OCI-LY7 (cell line): ENCODE results near the gene RASSF9. TPM values are rescaled to one million over a fixed set of nuclear protein-coding genes. Genes with fewer than 3 reads are reported as not detected.

Experiments used
- BruUV-seq: library from RNA; stranded (reverse); fragments of 400-500 nt; replicated peaks from 2 replicates; lab custom pipeline; 2021; lab: Mats Ljungman, UMichigan
- CTCF ChIA-PET: fragments of 300-600 bp; sonication (Branson Sonifier 250); formaldehyde crosslinking; loops from one replicate; lab custom pipeline; 2022; ENCODE audit warnings: antibody characterized with exemption; ENCODE audit not compliant: unreplicated experiment; lab: Charles Lee
- POLR2A ChIA-PET: fragments of 300-600 bp; sonication (Branson Sonifier 250); formaldehyde crosslinking; loops from one replicate; lab custom pipeline; 2022; ENCODE audit warnings: antibody characterized with exemption; lab: Charles Lee
- DNase-seq: peaks from one replicate; pipeline ENCODE4 v3.0.0-alpha.2; 2015; ENCODE audit warnings: low spot score
- H2AFZ ChIP-seq: fragments of 200-600 bp; sonication (generic), shearing (Covaris generic); 2 replicates; pipeline ENCODE4 v1.6.1; 2014; ENCODE audit warnings: mild to moderate bottlenecking, antibody characterized with exemption, low read length, moderate library complexity
- H3K27ac ChIP-seq: fragments of 200-600 bp; sonication (generic); 2 replicates; pipeline ENCODE4 v1.5.1; 2014; ENCODE audit warnings: mixed run types, low read depth, mild to moderate bottlenecking, moderate library complexity, low read length, inconsistent platforms; ENCODE audit not compliant: poor library complexity, severe bottlenecking
- H3K36me3 ChIP-seq: fragments of 200-600 bp; sonication (generic); 2 replicates; pipeline ENCODE4 v1.6.1; 2014; ENCODE audit warnings: mild to moderate bottlenecking, antibody characterized with exemption, low read length, moderate library complexity, mixed read lengths; ENCODE audit not compliant: insufficient read depth
- H3K4me1 ChIP-seq: fragments of 200-600 bp; sonication (generic); 2 replicates; pipeline ENCODE4 v1.5.1; 2014; ENCODE audit warnings: mild to moderate bottlenecking, low read length; ENCODE audit not compliant: insufficient read depth, poor library complexity, severe bottlenecking
- H3K4me2 ChIP-seq: fragments of 200-600 bp; sonication (generic); 2 replicates; pipeline ENCODE4 v1.6.1; 2014; ENCODE audit warnings: mild to moderate bottlenecking, low read length
- H3K4me3 ChIP-seq: fragments of 200-600 bp; sonication (generic); 2 replicates; pipeline ENCODE4 v1.5.1; 2014; ENCODE audit warnings: mild to moderate bottlenecking, low read depth, low read length; ENCODE audit not compliant: poor library complexity, severe bottlenecking
- H3K79me2 ChIP-seq: fragments of 200-600 bp; sonication (generic); 2 replicates; pipeline ENCODE4 v1.6.1; 2016; ENCODE audit warnings: low read depth, mild to moderate bottlenecking, low read length, moderate library complexity, mixed read lengths; ENCODE audit not compliant: insufficient read depth
- H3K9me2 ChIP-seq: fragments of 200-600 bp; sonication (generic); 2 replicates; pipeline ENCODE4 v1.6.1; 2016; ENCODE audit warnings: mild to moderate bottlenecking, low read length, mixed read lengths; ENCODE audit not compliant: insufficient read depth
- H3K9me3 ChIP-seq: fragments of 200-600 bp; sonication (generic); 2 replicates; pipeline ENCODE4 v1.6.1; 2014; ENCODE audit warnings: mild to moderate bottlenecking, mixed run types, low read length, mixed read lengths
- H4K20me1 ChIP-seq: fragments of 200-600 bp; sonication (generic); 2 replicates; pipeline ENCODE4 v1.6.1; 2014; ENCODE audit warnings: mild to moderate bottlenecking, antibody characterized with exemption, low read length, moderate library complexity, mixed read lengths; ENCODE audit not compliant: insufficient read depth
- EZH2phosphoT487 ChIP-seq: fragments of 200-600 bp; sonication (generic); IDR thresholded peaks from 2 replicates; pipeline ENCODE4 v1.6.1; 2018; ENCODE audit warnings: low read depth, borderline replicate concordance, mild to moderate bottlenecking, mixed run types, antibody characterized with exemption, low read length, moderate library complexity, mixed read lengths
- intact Hi-C: fragments of 100-400 bp; cut with micrococcal nuclease; formaldehyde crosslinking; loops from one replicate; pipeline ENCODE4 v1.10.0; 2022; ENCODE audit not compliant: unreplicated experiment
- total RNA-seq, 2 experiments: library from RNA; depleted of rRNA in 1 of 2; stranded (reverse); fragments of >200 nt in 1 of 2; shearing (Covaris generic) in 1 of 2; gene quantifications; 2 replicates each; pipeline ENCODE4 v1.2.3, GENCODE V29; 2014 to 2022
- TF ChIP-seq, protein P1 (sequence below): fragments of 200-600 bp; sonication (generic); conservative IDR thresholded peaks from 2 replicates; pipeline ENCODE4 v1.5.1; 2014; ENCODE audit warnings: mild to moderate bottlenecking, antibody characterized with exemption, low read length, moderate library complexity, mixed read lengths

RASSF9 gene
- total RNA-seq, 2 experiments from 2014 or later, result not detected

DNA sequence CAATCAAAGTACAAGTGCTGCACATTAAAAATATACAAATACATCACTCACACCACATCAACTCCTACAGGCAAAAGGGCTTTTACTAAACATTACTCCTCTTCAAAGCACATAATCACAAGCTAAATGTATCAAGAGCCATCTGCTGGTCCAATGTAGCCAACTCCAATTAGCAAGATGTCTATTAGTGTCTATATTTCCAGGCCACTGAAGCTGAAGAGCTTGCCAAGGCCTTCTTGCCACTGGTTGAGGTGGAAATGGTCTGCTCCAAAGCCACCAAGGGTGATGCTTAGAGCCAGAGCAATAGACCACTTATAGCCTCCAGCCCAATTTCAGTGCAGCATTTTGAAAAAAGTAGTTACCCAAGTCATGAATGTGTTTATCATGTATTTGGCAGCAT, 54.4 kb downstream of the RASSF9 start:
- TF ChIP-seq, protein P1, sequence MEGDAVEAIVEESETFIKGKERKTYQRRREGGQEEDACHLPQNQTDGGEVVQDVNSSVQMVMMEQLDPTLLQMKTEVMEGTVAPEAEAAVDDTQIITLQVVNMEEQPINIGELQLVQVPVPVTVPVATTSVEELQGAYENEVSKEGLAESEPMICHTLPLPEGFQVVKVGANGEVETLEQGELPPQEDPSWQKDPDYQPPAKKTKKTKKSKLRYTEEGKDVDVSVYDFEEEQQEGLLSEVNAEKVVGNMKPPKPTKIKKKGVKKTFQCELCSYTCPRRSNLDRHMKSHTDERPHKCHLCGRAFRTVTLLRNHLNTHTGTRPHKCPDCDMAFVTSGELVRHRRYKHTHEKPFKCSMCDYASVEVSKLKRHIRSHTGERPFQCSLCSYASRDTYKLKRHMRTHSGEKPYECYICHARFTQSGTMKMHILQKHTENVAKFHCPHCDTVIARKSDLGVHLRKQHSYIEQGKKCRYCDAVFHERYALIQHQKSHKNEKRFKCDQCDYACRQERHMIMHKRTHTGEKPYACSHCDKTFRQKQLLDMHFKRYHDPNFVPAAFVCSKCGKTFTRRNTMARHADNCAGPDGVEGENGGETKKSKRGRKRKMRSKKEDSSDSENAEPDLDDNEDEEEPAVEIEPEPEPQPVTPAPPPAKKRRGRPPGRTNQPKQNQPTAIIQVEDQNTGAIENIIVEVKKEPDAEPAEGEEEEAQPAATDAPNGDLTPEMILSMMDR, result no peak
- TF ChIP-seq EZH2phosphoT487, result no peak
- Histone ChIP-seq H2AFZ (no peak overlapping the region), H4K20me1 (no peaks in the 10 kb centered on the region), H3K9me3 (no peaks in the 10 kb centered on the region), H3K9me2 (no peaks in the 10 kb centered on the region), H3K4me1 (no peaks in the 10 kb centered on the region), H3K36me3 (no peaks in the 10 kb centered on the region), H3K79me2 (no peaks in the 10 kb centered on the region), H3K27ac (no peak overlapping the region), H3K4me3 (no peak overlapping the region), H3K4me2 (no peak overlapping the region)
- BruUV-seq, result no TSS peak
- DNase-seq, result no peak
- CTCF ChIA-PET, result no interaction called here
- intact Hi-C loops, result no loop called here
- POLR2A ChIA-PET, result no interaction called here

DNA sequence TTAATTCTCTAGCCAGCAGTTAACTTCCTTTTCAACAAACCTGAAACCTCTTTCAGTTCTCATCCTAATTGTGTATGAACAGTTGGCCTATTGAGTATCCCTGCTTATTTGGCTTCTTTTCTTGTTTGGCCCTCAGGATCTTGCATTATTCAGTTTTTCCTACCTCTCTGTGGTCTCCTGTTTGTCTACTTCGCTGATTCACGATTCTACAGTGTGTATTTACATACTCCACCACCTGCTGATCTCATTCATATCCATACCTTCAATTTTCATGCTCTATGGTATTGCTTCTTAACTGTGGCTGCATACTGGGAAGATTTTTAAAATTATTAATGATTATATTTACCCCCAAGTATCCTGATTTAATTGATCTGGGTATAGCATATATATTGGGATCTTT, 56.4 kb downstream of the RASSF9 start:
- no peak overlapping the region for H2AFZ ChIP-seq
- H3K9me3 ChIP-seq, result no peaks in the 10 kb centered on the region
- H4K20me1 ChIP-seq, result no peaks in the 10 kb centered on the region
- TF ChIP-seq, protein P1, result no peak
- TF ChIP-seq EZH2phosphoT487, result no peak
- H3K79me2 ChIP-seq, result no peaks in the 10 kb centered on the region
- intact Hi-C loops, result no loop called here
- H3K4me3 ChIP-seq, result no peak overlapping the region
- no peak for DNase-seq
- no peaks in the 10 kb centered on the region for H3K4me1 ChIP-seq
- POLR2A ChIA-PET, result no interaction called here
- H3K27ac ChIP-seq, result no peak overlapping the region
- BruUV-seq, result no TSS peak
- H3K4me2 ChIP-seq, result no peak overlapping the region
- CTCF ChIA-PET, result no interaction called here
- H3K9me2 ChIP-seq, result no peaks in the 10 kb centered on the region
- no peaks in the 10 kb centered on the region for H3K36me3 ChIP-seq

DNA sequence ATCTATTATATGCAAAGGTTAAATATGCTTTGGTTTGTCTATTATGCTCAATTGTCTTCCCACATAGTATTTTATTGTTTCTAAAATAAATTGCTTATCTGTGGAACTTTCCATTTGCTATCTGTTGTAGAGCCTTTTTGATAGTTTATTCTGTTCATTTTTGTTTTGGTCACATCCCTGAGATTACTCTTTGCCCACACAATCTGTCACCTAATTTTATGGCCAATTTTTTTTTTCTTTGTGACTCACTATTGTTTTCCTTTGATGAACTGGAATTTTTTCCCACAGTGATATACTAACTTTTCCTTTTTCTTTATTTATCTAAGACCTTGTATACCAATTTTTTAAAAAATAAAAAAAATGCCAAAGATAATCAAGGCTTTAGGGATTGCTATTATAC, 61.1 kb downstream of the RASSF9 start:
- Histone ChIP-seq H3K27ac (no peak overlapping the region), H2AFZ (no peak overlapping the region), H4K20me1 (no peaks in the 10 kb centered on the region), H3K36me3 (no peaks in the 10 kb centered on the region), H3K4me1 (no peaks in the 10 kb centered on the region), H3K9me3 (no peaks in the 10 kb centered on the region), H3K9me2 (no peaks in the 10 kb centered on the region), H3K4me3 (no peak overlapping the region), H3K4me2 (no peak overlapping the region), H3K79me2 (no peaks in the 10 kb centered on the region)
- ChIA-PET CTCF (no interaction called here), POLR2A (no interaction called here)
- intact Hi-C loops, result no loop called here
- no peak for DNase-seq
- no peak for TF ChIP-seq EZH2phosphoT487
- TF ChIP-seq, protein P1, result no peak
- BruUV-seq, result no TSS peak
